SU-DHL-6 (cell line): ENCODE results near the gene KRTAP27-1.

Experiments
- H2AFZ ChIP-seq: fragments of 200-600 bp; sonication (generic); 2 replicates; pipeline ENCODE4 v1.6.1; 2014; ENCODE audit warnings: low read depth, mild to moderate bottlenecking, moderate library complexity, mixed read lengths, antibody characterized with exemption, low read length; ENCODE audit not compliant: severe bottlenecking
- H3F3A ChIP-seq: fragments of 200-600 bp; shearing (Covaris generic); 2 replicates; pipeline ENCODE4 v1.6.0; 2016; ENCODE audit warnings: antibody characterized with exemption, mild to moderate bottlenecking; ENCODE audit not compliant: insufficient read depth
- H3K27ac ChIP-seq: fragments of 200-600 bp; sonication (generic); 2 replicates; pipeline ENCODE4 v1.5.1; 2016; ENCODE audit warnings: low read depth, mild to moderate bottlenecking, low read length, moderate library complexity, mixed read lengths
- H3K27me3 ChIP-seq: fragments of 200-600 bp; sonication (generic), shearing (Covaris generic); 2 replicates; pipeline ENCODE4 v1.6.0; 2014; ENCODE audit warnings: mild to moderate bottlenecking, low read length
- H3K36me3 ChIP-seq: fragments of 200-600 bp; sonication (generic); 2 replicates; pipeline ENCODE4 v1.6.1; 2014; ENCODE audit warnings: mild to moderate bottlenecking, low read length, mixed read lengths
- H3K4me2 ChIP-seq: fragments of 300-600, 200-600 bp; shearing (Covaris generic), sonication (generic); 2 replicates; pipeline ENCODE4 v1.6.0; 2014; ENCODE audit warnings: low read length, low read depth, mild to moderate bottlenecking; ENCODE audit not compliant: poor library complexity, severe bottlenecking
- H3K4me3 ChIP-seq: fragments of 200-600 bp; sonication (generic); 2 replicates; pipeline ENCODE4 v1.5.1; 2014; ENCODE audit warnings: antibody characterized with exemption, low read length, mild to moderate bottlenecking, mixed read lengths; ENCODE audit not compliant: insufficient read depth, poor library complexity, severe bottlenecking
- H3K79me2 ChIP-seq: fragments of 200-600 bp; sonication (generic); 2 replicates; pipeline ENCODE4 v1.6.1; 2014; ENCODE audit warnings: mild to moderate bottlenecking, low read length, moderate library complexity; ENCODE audit not compliant: insufficient read depth
- H3K9ac ChIP-seq: fragments of 200-600 bp; sonication (generic); 2 replicates; pipeline ENCODE4 v1.7.0; 2014; ENCODE audit warnings: mild to moderate bottlenecking, low read length
- H3K9me2 ChIP-seq: fragments of 200-600 bp; sonication (generic); replicated peaks from 2 replicates; pipeline ENCODE4 v1.6.1; 2014; ENCODE audit warnings: low read length; ENCODE audit not compliant: insufficient read depth
- H3K9me3 ChIP-seq: fragments of 200-600 bp; sonication (generic); 2 replicates; pipeline ENCODE4 v1.6.1; 2014; ENCODE audit warnings: low read length, mixed read lengths; ENCODE audit not compliant: insufficient read depth
- H4K20me1 ChIP-seq: fragments of 200-600 bp; sonication (generic); 2 replicates; pipeline ENCODE4 v1.6.1; 2014; ENCODE audit warnings: low read depth, mild to moderate bottlenecking, antibody characterized with exemption, low read length, moderate library complexity, mixed read lengths
- EZH2phosphoT487 ChIP-seq: fragments of 200-600 bp; sonication (generic), shearing (Covaris generic); conservative IDR thresholded peaks from 2 replicates; pipeline ENCODE4 v1.6.1; 2018; ENCODE audit warnings: mild to moderate bottlenecking, antibody characterized with exemption, low read length, moderate library complexity, mixed read lengths
- TF ChIP-seq, protein P1 (sequence below): fragments of 200-600 bp; sonication (generic); IDR thresholded peaks from one replicate; pipeline ENCODE4 v1.5.1; 2017; ENCODE audit warnings: antibody characterized with exemption, mild to moderate bottlenecking, low read length, moderate library complexity; ENCODE audit not compliant: insufficient read depth, poor library complexity, severe bottlenecking

Gene KRTAP27-1

DNA sequence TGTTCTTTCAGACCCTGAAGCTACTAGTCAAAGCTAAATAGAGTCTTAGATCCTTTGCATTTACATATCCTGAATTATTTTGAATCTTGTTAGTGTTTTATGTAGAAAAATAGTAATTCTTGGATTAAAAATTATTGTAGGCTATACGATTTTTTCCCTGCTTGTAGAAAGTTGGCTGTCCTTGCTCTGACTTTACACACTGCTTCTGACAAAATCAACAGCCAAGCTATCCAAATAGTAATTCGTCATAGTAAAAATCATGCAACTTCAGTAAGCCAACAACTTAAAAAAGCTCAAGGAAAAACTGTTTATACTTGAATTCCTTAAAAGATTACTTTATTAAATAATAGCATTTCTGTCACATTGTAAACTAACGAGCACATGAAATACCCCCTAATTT lies 18.4 kb upstream of the KRTAP27-1 start:
- no peaks in the 10 kb centered on the region for H3K36me3 ChIP-seq
- H3K4me3 ChIP-seq: no peak overlapping the region
- H3K4me2 ChIP-seq: no peak overlapping the region
- no peaks in the 10 kb centered on the region for H4K20me1 ChIP-seq
- TF ChIP-seq, protein P1, sequence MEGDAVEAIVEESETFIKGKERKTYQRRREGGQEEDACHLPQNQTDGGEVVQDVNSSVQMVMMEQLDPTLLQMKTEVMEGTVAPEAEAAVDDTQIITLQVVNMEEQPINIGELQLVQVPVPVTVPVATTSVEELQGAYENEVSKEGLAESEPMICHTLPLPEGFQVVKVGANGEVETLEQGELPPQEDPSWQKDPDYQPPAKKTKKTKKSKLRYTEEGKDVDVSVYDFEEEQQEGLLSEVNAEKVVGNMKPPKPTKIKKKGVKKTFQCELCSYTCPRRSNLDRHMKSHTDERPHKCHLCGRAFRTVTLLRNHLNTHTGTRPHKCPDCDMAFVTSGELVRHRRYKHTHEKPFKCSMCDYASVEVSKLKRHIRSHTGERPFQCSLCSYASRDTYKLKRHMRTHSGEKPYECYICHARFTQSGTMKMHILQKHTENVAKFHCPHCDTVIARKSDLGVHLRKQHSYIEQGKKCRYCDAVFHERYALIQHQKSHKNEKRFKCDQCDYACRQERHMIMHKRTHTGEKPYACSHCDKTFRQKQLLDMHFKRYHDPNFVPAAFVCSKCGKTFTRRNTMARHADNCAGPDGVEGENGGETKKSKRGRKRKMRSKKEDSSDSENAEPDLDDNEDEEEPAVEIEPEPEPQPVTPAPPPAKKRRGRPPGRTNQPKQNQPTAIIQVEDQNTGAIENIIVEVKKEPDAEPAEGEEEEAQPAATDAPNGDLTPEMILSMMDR: no peak
- TF ChIP-seq EZH2phosphoT487: no peak
- H3F3A ChIP-seq: no peaks in the 10 kb centered on the region
- no peak overlapping the region for H3K27ac ChIP-seq
- no peaks in the 10 kb centered on the region for H3K79me2 ChIP-seq
- H2AFZ ChIP-seq: no peak overlapping the region
- no peak overlapping the region for H3K9ac ChIP-seq
- H3K9me3 ChIP-seq: no peaks in the 10 kb centered on the region
- H3K9me2 ChIP-seq: no peaks in the 10 kb centered on the region
- no peaks in the 10 kb centered on the region for H3K27me3 ChIP-seq

DNA sequence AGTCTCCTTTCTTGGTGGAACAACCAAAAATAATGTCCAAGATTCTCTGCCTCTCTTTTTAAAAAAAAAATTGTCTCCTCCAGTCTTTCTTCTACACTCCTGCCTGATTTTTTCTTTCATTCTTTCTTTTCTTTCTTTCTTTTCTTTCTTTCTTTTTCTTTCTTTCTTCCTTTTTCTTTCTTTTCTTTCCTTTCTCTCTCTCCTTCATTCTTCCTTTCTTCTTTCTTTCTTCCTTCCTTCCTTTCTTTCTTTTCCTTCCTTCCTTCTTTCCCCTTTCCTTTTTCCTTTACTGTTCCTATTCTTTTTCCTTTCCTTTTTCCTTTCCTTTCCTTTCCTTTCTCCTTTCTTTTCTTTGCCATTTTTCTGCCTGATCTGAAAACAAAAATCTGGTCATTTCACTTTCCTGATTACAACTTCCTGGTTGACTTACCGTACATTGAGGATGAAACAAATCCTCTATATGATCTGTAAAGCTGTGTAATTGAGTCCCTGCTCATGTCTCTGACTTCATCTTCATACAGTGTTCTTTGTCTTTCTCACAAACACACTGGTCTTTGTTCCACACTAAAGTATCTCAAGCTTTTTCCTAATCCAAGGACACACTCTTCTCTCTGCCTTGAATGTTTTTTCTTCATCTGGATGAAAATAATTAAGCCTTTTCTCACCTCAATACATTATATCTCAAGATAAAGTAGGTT lies 17.0 kb upstream of the KRTAP27-1 start:
- H3F3A ChIP-seq: no peaks in the 10 kb centered on the region
- no peaks in the 10 kb centered on the region for H3K79me2 ChIP-seq
- H3K27me3 ChIP-seq: no peaks in the 10 kb centered on the region
- TF ChIP-seq, protein P1: no peak
- no peak for TF ChIP-seq EZH2phosphoT487
- H4K20me1 ChIP-seq: no peaks in the 10 kb centered on the region
- no peak overlapping the region for H2AFZ ChIP-seq
- H3K9me2 ChIP-seq: no peaks in the 10 kb centered on the region
- no peak overlapping the region for H3K9ac ChIP-seq
- H3K4me3 ChIP-seq: no peak overlapping the region
- H3K27ac ChIP-seq: no peak overlapping the region
- H3K9me3 ChIP-seq: no peaks in the 10 kb centered on the region
- no peak overlapping the region for H3K4me2 ChIP-seq
- H3K36me3 ChIP-seq: no peaks in the 10 kb centered on the region

DNA sequence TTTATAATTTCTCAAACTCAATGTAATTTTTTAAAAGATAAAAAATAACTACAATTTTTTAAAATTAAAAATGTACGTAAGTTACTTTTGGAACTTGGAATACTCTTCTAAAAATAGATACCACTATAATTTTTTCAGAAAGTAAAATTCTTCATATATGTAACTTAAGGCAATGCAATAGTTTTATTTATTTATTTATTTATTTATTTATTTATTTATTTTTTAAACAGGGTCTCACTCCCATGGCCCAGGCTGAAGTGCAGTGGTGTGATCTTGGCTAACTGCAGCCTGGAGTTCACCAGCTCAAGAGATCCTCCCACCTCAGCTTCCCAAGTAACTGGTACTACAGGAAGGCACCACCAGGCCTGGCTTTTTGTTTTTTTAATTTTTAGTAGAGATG lies 14.0 kb upstream of the KRTAP27-1 start:
- H2AFZ ChIP-seq: no peak overlapping the region
- no peaks in the 10 kb centered on the region for H3K27me3 ChIP-seq
- H3K27ac ChIP-seq: no peak overlapping the region
- no peaks in the 10 kb centered on the region for H3K9me2 ChIP-seq
- no peak overlapping the region for H3K9ac ChIP-seq
- H3K9me3 ChIP-seq: no peaks in the 10 kb centered on the region
- no peak overlapping the region for H3K4me3 ChIP-seq
- no peak for TF ChIP-seq EZH2phosphoT487
- TF ChIP-seq, protein P1: no peak
- H3K4me2 ChIP-seq: no peak overlapping the region
- no peaks in the 10 kb centered on the region for H3K79me2 ChIP-seq
- H3F3A ChIP-seq: no peaks in the 10 kb centered on the region
- H4K20me1 ChIP-seq: no peaks in the 10 kb centered on the region
- no peaks in the 10 kb centered on the region for H3K36me3 ChIP-seq
